Osteoblast (primary cell): ENCODE results near the gene KPNA2. TPM values are rescaled to one million over a fixed set of nuclear protein-coding genes. Genes with fewer than 3 reads are reported as not detected.
A peak's percentile ranks its signal among the peaks of the same experiment; 100 is the strongest.

ENCODE experiments used
- DNase-seq: peaks from one replicate; pipeline ENCODE4 v3.0.0; 2011; ENCODE audit warnings: low spot score, mixed read lengths; ENCODE audit not compliant: insufficient read length; ENCODE audit errors: missing footprints
- H2AFZ ChIP-seq: 2 replicates; pipeline ENCODE4 v1.6.0; 2011; ENCODE audit warnings: mild to moderate bottlenecking, low read length
- H3K27ac ChIP-seq: 2 replicates; pipeline ENCODE4 v1.5.1; 2011; ENCODE audit warnings: mild to moderate bottlenecking, low read depth, low read length, moderate library complexity
- H3K27me3 ChIP-seq: 2 replicates; pipeline ENCODE4 v1.6.0; 2012; ENCODE audit warnings: mild to moderate bottlenecking, control low read depth, inconsistent platforms, low read length, moderate library complexity; ENCODE audit not compliant: insufficient read depth
- H3K36me3 ChIP-seq: 2 replicates; pipeline ENCODE4 v1.5.1; 2011; ENCODE audit warnings: mild to moderate bottlenecking, low read length, control low read depth, moderate library complexity; ENCODE audit not compliant: insufficient read depth
- H3K4me1 ChIP-seq: 2 replicates; pipeline ENCODE4 v1.5.1; 2011; ENCODE audit warnings: mild to moderate bottlenecking, low read length, control low read depth, moderate library complexity; ENCODE audit not compliant: insufficient read depth
- H3K4me2 ChIP-seq: 2 replicates; pipeline ENCODE4 v1.6.0; 2011; ENCODE audit warnings: mild to moderate bottlenecking, low read length; ENCODE audit not compliant: insufficient read depth
- H3K4me3 ChIP-seq: fragments of 200-600 bp; sonication (generic); 3 replicates; pipeline ENCODE4 v1.5.1; 2012; ENCODE audit warnings: mild to moderate bottlenecking, low read length, inconsistent platforms; ENCODE audit not compliant: insufficient read depth
- H3K79me2 ChIP-seq: 2 replicates; pipeline ENCODE4 v1.6.0; 2012; ENCODE audit warnings: mild to moderate bottlenecking, low read length, control low read depth, inconsistent platforms; ENCODE audit not compliant: insufficient read depth
- H3K9me3 ChIP-seq: 2 replicates; pipeline ENCODE4 v1.5.1; 2011; ENCODE audit warnings: low read depth, low read length, control low read depth
- H4K20me1 ChIP-seq: 2 replicates; pipeline ENCODE4 v1.6.0; 2012; ENCODE audit warnings: mild to moderate bottlenecking, low read length, control low read depth; ENCODE audit not compliant: insufficient read depth
- total RNA-seq: library from RNA; depleted of rRNA; stranded (reverse); fragments of >200 nt; gene quantifications from 2 replicates; pipeline ENCODE4 v1.2.3, GENCODE V29; 2012
- TF ChIP-seq, protein P1 (sequence below): IDR thresholded peaks from 2 replicates; pipeline ENCODE4 v1.5.1; 2011; ENCODE audit warnings: mild to moderate bottlenecking, low read depth, low read length, moderate library complexity; ENCODE audit errors: extremely low read depth

The KPNA2 gene
- total RNA-seq, 1 donor: 40.9 TPM

DNA sequence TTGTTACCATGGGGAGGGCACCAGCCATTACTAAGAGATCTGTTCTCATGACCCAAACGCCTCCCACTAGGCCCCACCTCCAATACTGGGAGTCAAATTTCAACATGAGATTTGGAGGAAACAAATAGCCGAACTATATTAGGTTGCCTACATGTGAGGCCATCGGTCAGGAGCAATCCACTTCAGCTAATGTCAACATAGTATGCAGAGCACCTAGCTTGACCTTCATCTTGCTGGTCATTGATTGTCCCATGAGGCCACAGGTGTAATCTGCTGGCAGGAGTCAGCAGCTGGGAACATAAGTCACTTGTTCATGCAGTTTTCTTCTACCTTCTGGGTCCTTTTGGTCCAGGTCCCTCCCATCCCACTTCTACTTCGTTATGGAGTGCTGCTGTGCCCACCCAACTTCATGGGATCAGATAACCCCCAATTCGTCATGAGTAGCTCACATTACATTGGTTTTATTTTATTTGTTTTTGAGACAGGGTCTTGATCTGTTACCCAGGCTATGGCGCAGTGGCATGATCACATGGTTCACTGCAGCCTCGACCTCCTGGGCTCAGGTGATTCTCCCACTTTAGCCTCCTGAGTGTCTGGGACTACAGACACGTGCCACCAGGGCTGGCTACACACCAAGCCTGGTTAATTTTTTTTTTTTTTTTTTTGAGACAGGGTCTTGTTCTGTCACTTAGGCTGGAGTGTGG lies 5.9 kb upstream of the KPNA2 start:
- H3K79me2 ChIP-seq: no peaks in the 10 kb centered on the region
- no peaks in the 10 kb centered on the region for H3K27me3 ChIP-seq
- H2AFZ ChIP-seq: peak overlapping the region; percentile 41
- H3K4me2 ChIP-seq: no peak overlapping the region
- no peak overlapping the region for H3K27ac ChIP-seq
- H3K36me3 ChIP-seq: no peaks in the 10 kb centered on the region
- peaks cover 5% of the 10 kb centered on the region for H3K4me1 ChIP-seq
- H3K9me3 ChIP-seq: no peaks in the 10 kb centered on the region
- TF ChIP-seq, protein P1, sequence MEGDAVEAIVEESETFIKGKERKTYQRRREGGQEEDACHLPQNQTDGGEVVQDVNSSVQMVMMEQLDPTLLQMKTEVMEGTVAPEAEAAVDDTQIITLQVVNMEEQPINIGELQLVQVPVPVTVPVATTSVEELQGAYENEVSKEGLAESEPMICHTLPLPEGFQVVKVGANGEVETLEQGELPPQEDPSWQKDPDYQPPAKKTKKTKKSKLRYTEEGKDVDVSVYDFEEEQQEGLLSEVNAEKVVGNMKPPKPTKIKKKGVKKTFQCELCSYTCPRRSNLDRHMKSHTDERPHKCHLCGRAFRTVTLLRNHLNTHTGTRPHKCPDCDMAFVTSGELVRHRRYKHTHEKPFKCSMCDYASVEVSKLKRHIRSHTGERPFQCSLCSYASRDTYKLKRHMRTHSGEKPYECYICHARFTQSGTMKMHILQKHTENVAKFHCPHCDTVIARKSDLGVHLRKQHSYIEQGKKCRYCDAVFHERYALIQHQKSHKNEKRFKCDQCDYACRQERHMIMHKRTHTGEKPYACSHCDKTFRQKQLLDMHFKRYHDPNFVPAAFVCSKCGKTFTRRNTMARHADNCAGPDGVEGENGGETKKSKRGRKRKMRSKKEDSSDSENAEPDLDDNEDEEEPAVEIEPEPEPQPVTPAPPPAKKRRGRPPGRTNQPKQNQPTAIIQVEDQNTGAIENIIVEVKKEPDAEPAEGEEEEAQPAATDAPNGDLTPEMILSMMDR: no peak
- no peak for DNase-seq
- H3K4me3 ChIP-seq: no peak overlapping the region
- no peaks in the 10 kb centered on the region for H4K20me1 ChIP-seq

DNA sequence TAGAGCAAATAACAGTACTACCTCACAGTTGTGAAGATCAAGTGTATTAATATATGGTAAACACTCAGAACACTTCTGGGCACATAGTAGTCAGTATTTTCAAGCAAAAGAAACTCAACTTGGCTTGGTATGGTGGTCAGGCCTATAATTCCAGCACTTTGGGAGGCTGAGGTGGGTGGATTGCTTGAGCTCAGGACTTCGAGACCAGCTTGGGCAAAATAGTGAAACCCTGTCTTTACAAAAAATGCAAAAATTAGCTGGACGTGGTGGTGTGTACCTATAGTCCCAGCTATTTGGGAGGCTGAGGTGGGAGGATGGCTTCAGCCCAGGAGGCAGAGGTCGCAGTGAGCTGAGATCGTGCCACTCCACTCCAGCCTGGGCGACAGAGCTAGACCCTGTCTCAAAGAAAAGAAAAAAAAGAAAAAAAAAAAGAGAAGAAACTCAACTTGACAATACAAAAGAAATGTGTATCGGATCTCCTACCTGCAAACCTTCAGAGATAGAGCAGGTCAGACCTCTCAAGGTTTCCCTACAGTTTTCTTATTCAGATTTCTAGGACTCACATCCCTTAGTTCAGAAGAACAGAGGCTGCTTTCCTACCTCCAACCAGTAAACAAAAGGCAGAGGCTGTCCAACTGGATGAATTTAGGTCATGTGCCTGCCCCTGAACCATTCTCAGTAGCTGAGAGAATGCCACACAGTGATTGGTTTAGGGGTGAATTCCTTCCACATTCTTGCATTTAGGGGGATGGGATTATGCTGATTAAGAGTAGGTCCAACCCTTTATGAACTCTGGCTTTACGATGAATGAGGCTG lies 1.7 kb upstream of the KPNA2 start:
- peak overlapping the region; percentile 89 for H3K4me2 ChIP-seq
- no peak for DNase-seq
- TF ChIP-seq, protein P1: no peak

DNA sequence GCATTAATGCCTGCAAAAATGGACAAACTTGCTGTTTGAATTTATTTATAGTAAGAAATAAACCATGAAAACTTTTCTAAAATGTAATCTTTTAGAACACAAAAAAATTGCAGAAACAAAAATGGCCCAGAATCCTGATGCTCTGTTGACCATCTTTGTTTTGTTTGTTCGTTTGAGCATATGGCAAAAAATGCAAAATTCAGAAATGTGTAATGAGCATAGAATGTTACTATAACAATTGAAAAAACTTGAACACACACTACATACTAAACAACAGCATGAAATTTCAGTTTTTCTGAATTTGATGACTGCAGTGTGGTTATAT lies 1.1 kb upstream of the KPNA2 start:
- Histone ChIP-seq H3K27me3 (no peaks in the 10 kb centered on the region), H3K4me3 (peak overlapping the region; percentile 51), H3K9me3 (no peaks in the 10 kb centered on the region), H3K4me1 (peaks cover 23% of the 10 kb centered on the region), H3K27ac (no peak overlapping the region), H3K4me2 (peak overlapping the region; percentile 89), H3K36me3 (peaks cover 20% of the 10 kb centered on the region), H2AFZ (peak overlapping the region; percentile 83), H4K20me1 (no peaks in the 10 kb centered on the region), H3K79me2 (peaks cover 38% of the 10 kb centered on the region)
- TF ChIP-seq, protein P1: no peak
- no peak for DNase-seq

More for the DNA sequence above, 1.7 kb upstream of the KPNA2 start:
- no peak overlapping the region for H3K4me3 ChIP-seq
- peak overlapping the region; percentile 83 for H2AFZ ChIP-seq
- H3K36me3 ChIP-seq: peaks cover 16% of the 10 kb centered on the region
- H3K4me1 ChIP-seq: peaks cover 23% of the 10 kb centered on the region
- no peaks in the 10 kb centered on the region for H3K27me3 ChIP-seq
- H3K9me3 ChIP-seq: no peaks in the 10 kb centered on the region
- no peak overlapping the region for H3K27ac ChIP-seq
- no peaks in the 10 kb centered on the region for H4K20me1 ChIP-seq
- peaks cover 34% of the 10 kb centered on the region for H3K79me2 ChIP-seq

DNA sequence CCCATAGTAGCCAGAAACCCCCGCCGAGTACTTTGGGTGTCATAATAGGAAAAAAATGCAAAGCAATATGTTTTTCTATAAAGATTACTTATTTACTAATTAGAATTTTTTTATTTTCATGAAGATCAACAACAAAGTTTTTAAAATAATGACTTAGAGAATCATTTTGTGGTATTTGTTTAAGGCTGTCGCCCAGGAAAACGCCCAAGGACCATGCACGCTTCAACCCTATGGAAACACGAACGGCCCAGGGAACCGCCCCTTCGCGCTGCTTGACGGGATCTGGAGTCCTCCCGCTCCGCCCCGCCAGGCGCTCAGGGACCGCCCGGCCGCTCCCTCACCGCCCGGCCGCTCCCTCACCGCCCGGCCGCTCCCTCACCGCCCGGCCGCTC lies 408 bp upstream of the KPNA2 start:
- Histone ChIP-seq H3K4me2 (peak overlapping the region; percentile 89), H3K79me2 (peaks cover 42% of the 10 kb centered on the region), H2AFZ (peak overlapping the region; percentile 32), H3K36me3 (peaks cover 24% of the 10 kb centered on the region), H3K4me3 (peak overlapping the region; percentile 51), H3K27ac (peak overlapping the region; percentile 33), H3K9me3 (no peaks in the 10 kb centered on the region), H3K4me1 (peaks cover 23% of the 10 kb centered on the region), H3K27me3 (no peaks in the 10 kb centered on the region), H4K20me1 (no peaks in the 10 kb centered on the region)
- no peak for DNase-seq
- TF ChIP-seq, protein P1: no peak
